HepG2 (cell line): Measurements from ENCODE around the gene CRAT. TPM values are rescaled to one million over a fixed set of nuclear protein-coding genes. Genes with fewer than 3 reads are reported as not detected.
A peak's percentile ranks its signal among the peaks of the same experiment; 100 is the strongest.

Source experiments
- CENPT ChIP-seq: sonication (generic); formaldehyde crosslinking; IDR thresholded peaks from 2 replicates; pipeline ENCODE4 v1.8.0; 2022; ENCODE audit warnings: low read depth, mild to moderate bottlenecking, moderate library complexity, missing genetic modification reagents
- GLI4 ChIP-seq: sonication (generic); formaldehyde crosslinking; IDR thresholded peaks from 2 replicates; pipeline ENCODE4 v1.5.1; 2020; ENCODE audit warnings: missing genetic modification reagents, mild to moderate bottlenecking, moderate library complexity, borderline replicate concordance
- IRX3 ChIP-seq: sonication (generic); formaldehyde crosslinking; IDR thresholded peaks from 2 replicates; pipeline ENCODE4 v1.8.1; 2023; ENCODE audit warnings: mild to moderate bottlenecking, low read depth, missing genetic modification reagents, borderline replicate concordance
- MAX ChIP-seq: IDR thresholded peaks from 2 replicates; pipeline ENCODE4 v1.6.1; 2012; ENCODE audit warnings: inconsistent platforms
- ZNF138 ChIP-seq: sonication (generic); formaldehyde crosslinking; IDR thresholded peaks from 2 replicates; pipeline ENCODE4 v1.5.0; 2020; ENCODE audit warnings: mild to moderate bottlenecking, low read depth, missing genetic modification reagents
- ZNF570 ChIP-seq: sonication (generic); formaldehyde crosslinking; IDR thresholded peaks from 2 replicates; pipeline ENCODE4 v1.4.0; 2020; ENCODE audit warnings: mild to moderate bottlenecking, missing genetic modification reagents, borderline replicate concordance
- ZNF614 ChIP-seq: IDR thresholded peaks from 2 replicates; pipeline ENCODE4 v1.6.1; 2018; ENCODE audit warnings: missing biosample characterization, missing genetic modification reagents, inconsistent platforms, borderline replicate concordance
- ZNF687 ChIP-seq: sonication (generic); formaldehyde crosslinking; IDR thresholded peaks from 2 replicates; pipeline ENCODE4 v1.5.1; 2020; ENCODE audit warnings: mild to moderate bottlenecking, missing genetic modification reagents, moderate library complexity
- ZSCAN29 ChIP-seq: sonication (generic); formaldehyde crosslinking; conservative IDR thresholded peaks from 2 replicates; pipeline ENCODE4 v1.4.0; 2020; ENCODE audit warnings: mild to moderate bottlenecking, missing genetic modification reagents
- polyA plus RNA-seq, 8 experiments: library from polyadenylated mRNA; depleted of rRNA in 3 of 8; stranded (reverse) in 7 of 8; unstranded in 1 of 8; fragments of >200 nt; fragmentation: Illumina TruSeq in 4 of 8; extraction: Trizol in 4 of 8; gene quantifications; 2 replicates each; pipeline versions ENCODE4 v1.2.1 to v1.2.3, GENCODE V29; 2011 to 2016; ENCODE audit warnings: low read depth in 4 of 8, missing spikeins in 1 of 8, mixed read lengths in 1 of 8; ENCODE audit not compliant: insufficient read depth in 1 of 8
- total RNA-seq, 5 experiments: library from RNA; depleted of rRNA; stranded (reverse); fragments of >200 nt; fragmentation: Illumina TruSeq; extraction: Trizol; gene quantifications; 2 replicates each; pipeline ENCODE4 v1.2.3, GENCODE V29; 2016; ENCODE audit warnings: low read depth in 1 of 5

CRAT gene
- total and polyA plus RNA-seq, 2 of the 13 experiments (the other 11 are each of a cell fraction or from before 2014, with no cell fraction given) = 26.1 to 26.6 TPM

DNA sequence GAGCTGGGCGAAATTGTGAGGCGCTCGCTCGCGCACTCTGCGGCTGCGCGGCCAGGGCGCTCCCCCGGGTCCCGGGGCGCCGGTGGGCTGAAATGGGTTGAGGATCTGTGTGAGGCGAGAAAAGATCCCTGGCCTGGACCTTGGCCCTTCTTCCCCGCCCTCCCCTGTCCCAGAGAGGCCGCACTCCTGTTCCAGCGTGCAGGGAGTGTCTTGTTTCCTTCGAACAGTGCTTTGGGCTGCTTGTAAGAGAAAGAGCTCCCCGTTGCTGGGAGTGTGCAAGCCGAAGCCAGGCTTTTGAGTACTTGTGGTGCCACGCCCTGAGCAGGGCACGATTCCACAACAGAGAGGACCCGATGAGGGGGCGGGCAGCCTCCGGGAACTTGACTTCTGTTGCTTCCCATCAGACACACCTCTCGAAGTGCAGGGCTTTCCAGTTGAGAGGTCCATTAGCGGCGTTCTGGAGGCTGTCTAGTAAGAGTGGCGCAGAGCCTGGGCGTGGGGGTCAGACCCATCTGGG lies 29.1 kb downstream of the CRAT start (continued):
- TF ChIP-seq ZSCAN29 (CRISPR knock-in tag) (0 out of 2 replicates have a peak, but pooled peaks have one; percentile 31), ZNF687 (CRISPR knock-in tag) (peak; percentile 4; the same call in 1 of the 2 replicates), ZNF138 (no peak), ZNF570 (CRISPR knock-in tag) (no peak), MAX (peak; percentile 14; the same call in 1 of the 2 replicates), IRX3 (no peak), ZNF614 (CRISPR knock-in tag) (0 out of 2 replicates have a peak, but pooled peaks have one; percentile 4), CENPT (CRISPR knock-in tag) (no peak), GLI4 (CRISPR knock-in tag) (no peak)
